Measurements from ENCODE around the gene FADS6.
"Not testable (repeated sequence)": the region's sequence is repeated elsewhere in the genome, so short reads cannot be mapped to it uniquely, and the experiment has no call there.

FADS6 gene

GRCh38 chr17:74920306-74920620 lies 26.8 kb upstream of the FADS6 start:
- DNase-seq, result no peak

- peak in 1 of 5 experiments; percentile 17 for DNase-seq
Observed at GRCh38 chr17:74919440-74920305, 26.2 kb upstream of the FADS6 start.

GRCh38 chr17:74918906-74919305 lies 25.5 kb upstream of the FADS6 start:
- DNase-seq, result no peak

GRCh38 chr17:74917430-74917829 lies 24.0 kb upstream of the FADS6 start:
- no peak for DNase-seq

- DNase-seq, result no peak
Observed at GRCh38 chr17:74916851-74917199, 23.4 kb upstream of the FADS6 start.

- DNase-seq, result no peak
Observed at GRCh38 chr17:74916136-74916850, 22.9 kb upstream of the FADS6 start.

- DNase-seq, result not testable (repeated sequence)
Observed at GRCh38 chr17:74911423-74911822, 18.0 kb upstream of the FADS6 start.

DNA sequence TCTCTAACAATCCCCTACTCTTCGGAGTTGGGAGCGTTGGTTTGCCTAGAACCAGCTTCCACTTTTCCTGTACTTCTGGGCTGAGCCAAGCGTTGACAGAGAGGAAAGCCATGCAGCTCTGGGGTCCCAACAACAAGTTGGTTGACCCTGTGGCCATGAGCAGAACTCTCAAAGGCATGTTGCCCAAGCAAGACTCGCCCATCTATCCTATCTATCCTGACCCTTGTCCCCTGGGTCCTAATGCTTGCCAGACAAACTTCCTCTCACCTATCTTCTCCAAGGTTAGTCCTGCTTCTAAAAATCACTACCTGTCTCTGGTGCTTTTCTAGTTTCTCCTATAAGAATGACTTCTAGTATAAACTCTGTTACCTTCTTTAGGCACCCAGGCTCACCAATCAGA lies 15.7 kb upstream of the FADS6 start:
- DNase-seq, result not testable (repeated sequence)

DNA sequence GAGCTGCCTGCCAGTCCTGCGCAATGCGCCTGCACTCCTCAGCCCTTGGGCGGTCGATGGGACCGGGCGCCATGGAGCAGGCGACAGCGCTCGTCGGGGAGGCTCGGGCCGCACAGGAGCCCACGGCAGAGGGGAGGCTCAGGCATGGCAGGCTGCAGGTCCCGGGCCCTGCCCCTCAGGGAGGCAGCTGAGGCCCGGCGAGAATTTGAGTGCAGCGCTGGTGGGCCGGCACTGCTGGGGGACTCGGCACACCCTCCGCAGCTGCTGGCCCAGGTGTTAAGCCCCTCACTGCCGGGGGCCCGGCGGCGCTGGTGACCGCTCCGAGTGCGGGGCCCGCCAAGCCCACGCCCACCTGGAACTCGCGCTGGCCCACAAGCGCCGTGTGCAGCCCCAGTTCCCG lies 13.6 kb upstream of the FADS6 start:
- no peak for DNase-seq

GRCh38 chr17:74906214-74906793 lies 12.9 kb upstream of the FADS6 start:
- not testable (repeated sequence) for DNase-seq

DNA sequence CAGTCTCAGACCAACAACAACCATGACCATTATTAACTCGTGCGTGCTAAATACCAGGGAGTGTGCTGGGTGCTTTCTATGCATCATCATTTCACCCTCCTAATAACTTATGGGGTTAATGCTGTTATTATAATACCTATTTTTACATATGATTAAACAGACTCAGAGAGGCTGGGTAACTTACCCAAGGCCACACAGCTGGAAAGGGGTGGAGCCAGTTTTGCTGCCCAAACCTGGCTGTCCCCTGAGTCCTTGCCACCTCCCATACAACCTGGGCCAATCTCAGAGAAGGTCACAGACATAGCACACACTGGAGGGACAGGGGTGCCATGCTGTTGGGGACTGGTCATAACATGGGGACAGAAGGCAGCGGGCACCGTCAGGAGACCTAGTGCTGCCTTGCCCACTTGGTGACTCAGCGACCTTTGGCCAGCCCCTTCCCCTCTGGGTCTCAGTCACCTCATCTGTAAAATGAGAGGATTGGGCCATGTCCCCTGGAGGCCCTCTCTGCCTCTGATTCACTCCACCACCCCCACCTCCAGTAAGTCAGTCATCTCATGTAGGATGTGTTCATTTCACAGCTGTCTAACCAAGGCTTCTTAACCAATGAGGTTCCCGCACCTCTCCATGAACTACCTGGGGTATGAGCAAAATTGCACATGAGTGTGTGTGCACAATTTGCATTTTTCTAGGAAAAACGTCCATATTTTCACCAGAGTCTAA lies 11.4 kb upstream of the FADS6 start:
- DNase-seq, result no peak

DNA sequence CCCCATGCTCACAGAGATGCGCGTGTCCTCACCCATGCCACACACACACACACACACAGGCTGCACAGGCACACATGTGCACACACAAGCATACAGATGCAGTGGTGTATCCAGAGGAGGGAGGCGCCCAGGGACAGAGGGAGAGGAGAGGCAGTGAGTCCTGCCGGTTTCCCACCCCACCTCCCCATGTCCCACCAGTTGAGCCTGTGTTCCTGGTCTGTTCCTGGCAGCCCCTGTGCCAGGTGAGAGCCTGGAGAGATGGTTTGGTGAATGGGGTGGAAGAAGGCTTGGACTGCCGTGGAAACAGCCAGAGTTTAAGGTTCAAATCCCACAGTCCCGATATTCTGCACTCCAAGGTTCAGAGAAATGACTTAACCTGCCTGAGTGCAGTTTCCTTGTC lies 10.2 kb upstream of the FADS6 start:
- DNase-seq, result no peak

DNA sequence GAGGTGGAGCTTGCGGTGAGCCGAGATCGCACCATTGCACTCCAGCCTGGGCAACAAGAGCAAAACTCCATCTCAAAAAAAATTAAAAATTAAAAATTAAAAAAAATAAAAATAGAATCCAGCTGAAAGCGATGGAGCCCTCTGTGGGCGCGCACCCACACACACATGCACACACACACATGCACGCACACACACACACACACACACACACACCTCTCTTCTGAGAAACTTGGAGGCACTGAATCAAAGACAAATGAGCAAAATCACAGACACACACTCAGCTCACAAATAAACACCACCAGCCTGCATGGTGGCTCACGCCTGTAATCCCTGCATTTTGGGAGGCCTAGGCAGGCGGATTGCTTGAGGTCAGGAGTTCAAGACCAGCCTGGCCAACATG lies 9.6 kb upstream of the FADS6 start:
- DNase-seq, result no peak

GRCh38 chr17:74901353-74902135 lies 8.1 kb upstream of the FADS6 start:
- DNase-seq, result no peak

- no peak for DNase-seq
Observed at GRCh38 chr17:74900208-74900607, 6.8 kb upstream of the FADS6 start.

DNA sequence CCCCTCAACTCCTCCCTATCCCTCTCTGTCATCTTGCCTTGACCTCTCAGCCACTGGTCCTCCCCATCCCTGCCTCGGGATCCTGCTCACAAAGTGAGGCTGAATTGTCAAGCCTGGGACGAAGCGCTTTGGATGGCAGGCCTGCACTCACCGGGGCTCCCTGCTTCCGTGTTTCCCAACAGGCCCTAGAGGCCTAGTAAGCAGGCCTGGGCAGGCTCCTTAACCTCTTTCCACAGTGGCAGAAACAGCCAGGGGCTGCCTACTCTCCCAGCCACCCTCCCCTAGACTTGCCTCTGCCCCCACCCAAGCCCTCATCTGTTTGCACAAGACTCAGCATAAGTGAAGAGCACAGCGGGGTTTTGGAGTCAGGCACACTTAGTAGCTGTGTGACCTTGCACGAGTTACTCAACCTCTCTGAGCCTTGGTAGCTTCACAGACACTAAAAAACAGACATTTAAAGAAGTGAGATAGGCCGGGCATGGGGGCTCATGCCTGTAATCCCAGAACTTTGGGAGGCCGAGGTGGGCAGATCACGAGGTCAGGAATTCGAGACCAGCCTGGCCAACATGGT lies 5.0 kb upstream of the FADS6 start:
- DNase-seq, result no peak

GRCh38 chr17:74893936-74894671 lies 671 bp upstream of the FADS6 start:
- no peak for DNase-seq

GRCh38 chr17:74892013-74892841 lies 1.2 kb downstream of the FADS6 start:
- no peak for DNase-seq

DNA sequence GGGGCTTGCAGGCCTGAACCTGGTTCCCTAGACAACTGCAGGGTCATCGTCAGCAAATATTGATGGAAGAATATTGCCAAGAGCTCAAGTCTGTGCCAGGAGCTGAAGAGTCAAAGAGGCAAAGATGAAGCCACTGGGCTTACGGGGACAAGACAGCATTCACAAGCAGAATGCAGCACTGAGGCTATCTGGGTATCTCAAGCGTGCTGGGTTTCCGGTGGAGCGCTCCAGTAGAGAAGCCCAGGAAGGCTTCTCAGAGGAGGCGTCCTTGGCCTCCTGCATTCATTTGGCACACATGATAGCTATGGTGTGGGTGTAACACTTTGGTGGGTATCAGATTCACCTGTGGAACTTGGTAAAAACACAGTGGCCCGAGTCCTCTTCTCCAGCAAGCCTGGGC lies 2.9 kb downstream of the FADS6 start:
- no peak for DNase-seq

- no peak for DNase-seq
Observed at GRCh38 chr17:74888469-74888868, 5.0 kb downstream of the FADS6 start.
